ENCODE data around the gene KRT85. TPM values are rescaled to one million over a fixed set of nuclear protein-coding genes. Genes with fewer than 3 reads are reported as not detected.
"Not testable (repeated sequence)": the region's sequence is repeated elsewhere in the genome, so short reads cannot be mapped to it uniquely, and the experiment has no call there.

Gene KRT85
- total RNA-seq (2014; rRNA removed; shearing (Covaris generic)), result not detected in 2 replicates

DNA sequence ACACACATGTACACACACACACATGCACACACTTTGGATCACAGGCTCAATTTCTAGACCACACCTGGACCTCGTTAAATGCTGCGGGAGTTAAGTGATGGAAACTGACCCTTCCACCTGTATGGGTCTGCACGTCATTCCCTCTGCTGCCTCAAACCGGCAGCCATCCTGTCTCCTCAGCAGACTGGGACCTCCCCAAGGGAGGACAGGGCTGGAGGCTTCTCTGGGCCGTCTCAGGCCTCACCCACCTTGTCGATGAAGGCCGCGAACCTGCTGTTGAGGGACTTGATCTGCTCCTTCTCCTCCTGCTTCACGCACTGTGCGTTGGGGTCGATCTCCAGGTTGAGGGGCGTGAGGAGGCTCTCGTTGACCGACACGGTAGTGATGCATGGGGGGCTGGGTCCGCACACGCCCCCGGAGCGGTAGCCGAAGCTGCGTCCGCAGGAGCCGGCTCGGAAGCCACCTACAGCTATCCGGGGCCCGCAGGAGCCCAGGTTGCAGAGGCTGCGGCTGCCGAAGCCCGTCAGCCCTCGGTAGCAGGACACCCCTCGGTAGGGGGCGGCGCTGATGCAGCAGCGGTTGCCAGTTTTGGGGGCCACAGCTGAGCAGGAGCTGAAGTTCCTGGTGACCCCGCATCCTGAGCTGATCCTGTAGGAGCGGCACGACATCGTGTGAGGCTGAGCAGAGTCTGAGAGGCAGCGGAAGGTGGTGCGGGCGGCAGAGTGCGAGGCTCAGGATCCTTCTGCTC lies at the start of gene KRT85:
Gene KRT85 (minus strand): TSS at position 744 of the 748 bp plus-strand sequence. CDS start 76 bp downstream, at position 668.
- Histone ChIP-seq H3K27ac (no peak within 1 kb of the TSS), H3K4me3 (no peak within 1 kb of the TSS), H3K36me3 (no peaks in the 10 kb centered on the region), H3K4me1 (no peaks in the 10 kb centered on the region; the same call in 1 of the 2 replicates), H3K9me3 (replicated peaks) (no peaks in the 10 kb centered on the region), H3K27me3 (no peaks in the 10 kb centered on the region)
- DNase-seq, result no peak

DNA sequence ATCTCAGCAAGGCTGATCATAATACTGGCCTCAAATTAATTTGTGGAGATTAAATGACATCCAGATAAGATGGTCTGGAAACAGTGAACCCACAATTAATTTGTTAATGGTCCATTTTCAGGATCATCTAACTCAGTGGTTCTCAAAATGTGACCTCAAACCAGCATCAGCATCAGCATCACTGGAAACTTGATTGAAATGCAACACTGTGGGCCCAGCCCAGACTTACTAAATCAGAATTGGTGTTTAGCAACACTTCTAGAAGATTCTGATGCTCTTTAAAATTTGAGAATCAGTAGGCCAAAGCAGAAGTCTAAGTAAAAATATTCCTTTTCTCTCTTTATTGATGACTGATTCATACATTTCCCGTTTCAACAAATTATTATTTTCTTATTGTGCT lies 49.5 kb upstream of the KRT85 start:
- Histone ChIP-seq H3K4me1 (no peaks in the 10 kb centered on the region), H3K27ac (no peak overlapping the region), H3K4me3 (no peak overlapping the region)

DNA sequence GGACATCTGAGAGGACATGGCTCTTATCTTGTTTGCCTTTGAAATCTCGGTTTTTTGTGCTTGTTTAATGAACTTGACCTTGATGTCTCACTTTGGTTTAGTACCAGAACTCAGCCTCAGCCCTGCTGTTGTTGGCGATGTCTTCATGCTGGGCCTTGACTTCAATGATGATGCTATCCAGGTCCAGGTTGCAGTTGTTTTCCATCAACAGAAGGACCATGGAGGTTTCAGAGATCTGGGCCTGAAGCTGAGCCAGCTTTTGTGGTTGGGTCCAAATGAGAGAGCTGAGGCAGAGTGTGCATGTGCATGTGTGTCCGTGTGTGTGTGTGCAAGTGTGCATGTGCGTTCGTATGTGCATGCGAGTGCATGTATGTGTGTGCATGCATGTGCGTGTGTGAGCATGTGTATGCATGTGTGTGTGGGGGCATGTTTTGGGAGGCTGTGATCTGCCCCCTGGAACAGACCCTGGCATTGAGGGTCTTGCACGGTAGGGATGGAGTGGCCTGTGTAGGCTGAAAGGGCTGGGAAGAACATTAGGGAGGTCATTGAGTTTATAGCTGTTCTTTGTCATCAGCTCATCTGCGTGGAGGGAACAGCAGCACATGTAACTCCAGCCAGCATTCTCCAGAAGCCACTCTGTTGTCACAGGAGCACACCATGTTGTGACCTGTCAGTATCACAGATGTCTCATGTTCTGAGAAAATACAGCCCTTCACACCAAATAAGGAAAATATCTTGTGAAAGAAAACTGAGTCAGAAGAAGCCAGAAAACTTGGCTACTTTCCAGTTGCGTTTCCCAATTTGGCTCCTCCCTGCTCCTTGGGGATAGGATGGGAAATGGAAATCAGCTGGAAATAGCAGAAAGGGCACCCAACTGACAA lies 48.8 kb upstream of the KRT85 start:
- Histone ChIP-seq H3K36me3 (no peaks in the 10 kb centered on the region), H3K27ac (no peak overlapping the region), H3K4me3 (no peak overlapping the region), H3K4me1 (no peaks in the 10 kb centered on the region), H3K27me3 (no peaks in the 10 kb centered on the region), H3K9me3 (replicated peaks) (no peaks in the 10 kb centered on the region; the same call in 1 of the 2 replicates)
- DNase-seq, result no peak

More for the DNA sequence above, 49.5 kb upstream of the KRT85 start:
- Histone ChIP-seq H3K9me3 (replicated peaks) (no peaks in the 10 kb centered on the region; the same call in 1 of the 2 replicates), H3K27me3 (no peaks in the 10 kb centered on the region), H3K36me3 (no peaks in the 10 kb centered on the region)
- DNase-seq, result no peak

DNA sequence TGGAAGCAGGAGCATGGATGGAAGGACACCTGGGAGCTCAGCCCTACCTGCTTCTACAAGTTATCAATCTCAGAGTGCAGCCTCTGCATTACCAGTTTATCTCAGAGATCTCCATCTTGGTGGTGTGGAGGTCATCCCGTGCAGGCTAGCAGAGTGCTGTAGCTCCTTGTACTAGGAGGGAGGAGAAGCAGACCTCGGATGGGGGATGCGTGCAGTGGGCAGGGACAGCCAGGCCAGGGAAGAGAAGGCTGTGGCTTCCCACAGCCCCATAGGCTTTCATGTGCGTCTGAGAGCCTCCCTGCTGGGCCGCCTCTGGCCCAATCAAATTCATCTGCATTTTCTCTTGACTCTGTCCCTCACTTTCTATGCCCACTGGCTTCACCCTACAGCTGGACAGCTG lies 47.7 kb upstream of the KRT85 start:
- no peak overlapping the region for H3K27ac ChIP-seq
- H3K4me3 ChIP-seq, result no peak overlapping the region
- H3K36me3 ChIP-seq, result no peaks in the 10 kb centered on the region
- DNase-seq, result no peak
- H3K9me3 ChIP-seq (replicated peaks), result no peaks in the 10 kb centered on the region
- no peaks in the 10 kb centered on the region for H3K27me3 ChIP-seq
- H3K4me1 ChIP-seq, result no peaks in the 10 kb centered on the region

DNA sequence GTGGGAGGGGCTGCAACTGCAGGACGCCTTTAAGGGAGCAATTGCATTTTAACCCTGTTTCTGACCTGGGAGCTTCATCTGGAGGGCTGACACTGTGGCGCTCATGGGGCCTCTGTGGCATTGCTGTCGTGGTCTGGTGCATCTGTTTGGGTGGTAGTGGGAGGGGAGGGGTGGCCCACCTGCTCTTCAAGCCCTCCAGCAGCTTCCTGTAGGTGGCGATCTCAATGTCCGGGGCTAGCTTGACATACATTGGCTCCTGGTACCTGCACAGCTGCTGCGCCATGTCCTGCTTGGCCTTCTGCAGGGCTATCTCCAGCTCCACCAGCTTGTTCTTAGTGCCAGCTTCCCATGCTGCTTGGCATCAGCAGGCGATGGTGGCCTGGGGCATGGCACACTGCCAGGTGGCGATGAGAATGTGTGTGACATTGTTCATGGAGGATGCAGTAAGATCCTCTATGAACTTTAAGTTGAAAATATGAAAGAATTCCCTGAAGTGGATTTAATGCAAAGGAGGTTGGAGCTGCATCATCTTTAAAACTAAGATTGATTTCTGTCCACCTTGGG lies 46.6 kb upstream of the KRT85 start:
- Histone ChIP-seq H3K4me1 (no peaks in the 10 kb centered on the region), H3K9me3 (replicated peaks) (no peaks in the 10 kb centered on the region), H3K27me3 (no peaks in the 10 kb centered on the region), H3K27ac (no peak overlapping the region), H3K4me3 (no peak overlapping the region), H3K36me3 (no peaks in the 10 kb centered on the region)
- no peak for DNase-seq

DNA sequence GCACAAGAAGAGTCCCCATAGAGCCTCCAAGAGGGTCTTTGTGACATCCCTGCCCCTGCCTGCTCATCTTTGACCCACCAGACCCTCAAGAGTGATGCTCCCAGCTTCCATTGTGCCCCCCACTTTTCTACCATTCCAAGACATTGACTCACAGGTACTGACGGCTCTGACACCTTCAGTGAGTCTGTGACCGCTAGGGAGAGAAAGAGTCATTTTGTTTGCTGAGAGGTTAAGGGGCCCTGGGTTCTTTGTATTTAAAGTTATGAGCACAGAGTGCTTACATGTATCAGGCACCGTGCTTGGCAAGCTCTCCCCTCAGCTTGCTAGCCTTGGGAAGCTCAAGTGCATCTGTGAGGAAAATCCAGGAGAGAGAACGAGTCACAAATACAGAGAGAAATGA lies 45.9 kb upstream of the KRT85 start:
- H3K9me3 ChIP-seq (replicated peaks), result no peaks in the 10 kb centered on the region
- no peaks in the 10 kb centered on the region for H3K27me3 ChIP-seq
- H3K4me1 ChIP-seq, result no peaks in the 10 kb centered on the region
- H3K27ac ChIP-seq, result no peak overlapping the region
- H3K36me3 ChIP-seq, result no peaks in the 10 kb centered on the region
- no peak for DNase-seq
- no peak overlapping the region for H3K4me3 ChIP-seq

DNA sequence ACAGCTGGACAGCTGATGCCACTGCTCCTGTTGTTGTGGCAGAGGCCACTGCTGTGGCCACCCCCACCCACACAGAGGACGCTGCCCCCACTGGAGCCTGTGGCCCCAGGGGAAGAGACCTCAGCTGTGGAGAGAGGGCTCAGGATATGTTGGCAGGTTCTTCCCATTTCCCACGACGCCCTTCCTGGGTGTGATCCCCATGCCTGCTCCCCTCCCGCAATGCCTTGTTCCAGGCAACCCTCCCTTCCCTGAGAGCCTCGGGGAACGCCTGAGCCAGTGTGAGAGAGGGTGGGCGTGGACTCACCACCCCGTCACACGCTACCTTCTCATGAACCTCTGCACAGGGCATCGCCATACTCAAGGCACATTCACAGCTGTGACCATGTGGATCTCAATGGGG lies 44.5 kb upstream of the KRT85 start:
- Histone ChIP-seq H3K4me3 (no peak overlapping the region), H3K36me3 (no peaks in the 10 kb centered on the region), H3K27ac (no peak overlapping the region), H3K4me1 (no peaks in the 10 kb centered on the region), H3K27me3 (no peaks in the 10 kb centered on the region), H3K9me3 (replicated peaks) (no peaks in the 10 kb centered on the region)
- no peak for DNase-seq

DNA sequence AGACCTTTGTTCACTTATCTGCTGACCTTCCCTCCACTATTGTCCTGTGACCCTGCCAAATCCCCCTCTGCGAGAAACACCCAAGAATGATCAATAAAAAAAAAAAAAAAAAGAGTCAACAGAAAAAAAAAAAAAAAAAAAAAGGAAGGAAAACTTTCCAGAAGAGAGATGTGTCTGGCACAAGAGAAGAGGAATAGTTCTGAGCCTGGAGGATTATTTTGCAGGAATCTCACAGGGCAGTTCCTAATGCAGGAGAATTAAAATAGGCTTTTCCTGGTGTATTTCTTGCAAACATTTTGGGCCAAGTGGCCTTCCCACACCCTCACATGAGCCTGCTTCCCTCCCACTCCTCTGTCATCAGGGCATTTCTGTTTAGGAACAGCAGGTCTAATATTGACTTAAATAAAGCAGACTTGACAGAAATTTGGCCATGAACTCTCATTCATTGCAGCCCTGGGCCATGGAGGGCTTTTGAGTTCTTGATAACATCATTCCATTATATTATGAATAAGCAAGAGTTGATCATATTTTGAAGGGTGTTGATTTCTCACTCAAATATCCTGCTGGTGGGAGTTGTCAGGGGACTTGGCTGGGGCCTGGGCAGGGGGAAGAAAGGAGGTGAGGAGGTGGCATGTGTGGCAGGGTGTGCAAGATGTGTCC lies 43.4 kb upstream of the KRT85 start:
- not testable (repeated sequence) for H3K9me3 ChIP-seq (replicated peaks); DNase-seq

DNA sequence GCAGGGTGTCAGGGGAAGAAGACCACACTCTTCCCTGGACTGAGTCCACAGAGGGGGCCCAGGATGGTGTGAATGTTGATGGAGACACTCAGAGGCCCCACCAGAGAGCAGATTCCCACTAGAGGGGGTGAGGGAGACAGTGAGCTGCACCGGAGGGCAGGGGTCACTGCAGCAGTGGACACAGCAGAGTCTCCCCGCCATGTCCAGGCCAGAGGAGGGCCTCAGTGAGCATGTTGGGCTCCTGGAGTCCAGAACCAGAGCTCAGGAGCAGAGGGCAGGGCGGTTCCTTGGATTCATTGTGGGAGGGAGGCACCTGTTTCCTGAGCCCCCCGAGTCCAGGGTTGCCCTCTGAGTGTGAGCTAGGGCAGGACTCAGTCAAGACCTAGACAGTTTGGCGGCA lies 40.6 kb upstream of the KRT85 start:
- Histone ChIP-seq H3K27ac (no peak overlapping the region), H3K9me3 (replicated peaks) (no peaks in the 10 kb centered on the region), H3K27me3 (no peaks in the 10 kb centered on the region), H3K4me3 (no peak overlapping the region), H3K36me3 (no peaks in the 10 kb centered on the region), H3K4me1 (no peaks in the 10 kb centered on the region)
- DNase-seq, result no peak

More for the DNA sequence above, 43.4 kb upstream of the KRT85 start:
- not testable (repeated sequence) for H3K36me3 ChIP-seq, H3K4me3 ChIP-seq, H3K27me3 ChIP-seq, H3K27ac ChIP-seq, H3K4me1 ChIP-seq

DNA sequence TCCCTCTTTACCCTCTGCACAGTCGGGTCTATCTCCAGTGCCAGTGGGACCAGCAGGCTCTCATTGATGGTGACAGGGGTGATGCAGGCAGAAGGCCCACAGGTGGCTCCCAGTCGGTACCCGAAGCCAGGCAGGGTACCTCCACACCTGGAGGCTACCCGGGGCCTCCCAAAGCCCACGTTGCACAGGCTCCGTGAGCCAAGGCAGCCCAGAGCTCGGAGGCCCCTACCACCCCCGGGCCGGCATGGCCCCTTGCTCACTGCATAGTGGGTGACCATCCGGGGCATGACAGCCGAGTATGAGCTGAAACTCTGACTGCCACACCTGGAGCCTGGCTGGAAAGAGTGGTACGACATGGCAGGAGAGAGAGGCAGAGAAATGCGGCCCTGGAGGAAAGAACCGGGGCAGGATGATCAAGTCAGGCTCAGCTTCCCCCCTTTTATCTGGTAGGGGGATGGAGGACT lies 38.7 kb upstream of the KRT85 start, which contains the start of gene KRT82:
Gene KRT82 (minus strand): TSS at position 414 of the 464 bp plus-strand sequence. CDS start 58 bp downstream, at position 356.
- Histone ChIP-seq H3K4me1 (no peaks in the 10 kb centered on the region), H3K36me3 (no peaks in the 10 kb centered on the region), H3K4me3 (no peak within 1 kb of the TSS), H3K27me3 (peaks cover 4% of the 10 kb centered on the region; the same call in 1 of the 2 replicates), H3K27ac (no peak within 1 kb of the TSS), H3K9me3 (replicated peaks) (no peaks in the 10 kb centered on the region)
- no peak for DNase-seq

DNA sequence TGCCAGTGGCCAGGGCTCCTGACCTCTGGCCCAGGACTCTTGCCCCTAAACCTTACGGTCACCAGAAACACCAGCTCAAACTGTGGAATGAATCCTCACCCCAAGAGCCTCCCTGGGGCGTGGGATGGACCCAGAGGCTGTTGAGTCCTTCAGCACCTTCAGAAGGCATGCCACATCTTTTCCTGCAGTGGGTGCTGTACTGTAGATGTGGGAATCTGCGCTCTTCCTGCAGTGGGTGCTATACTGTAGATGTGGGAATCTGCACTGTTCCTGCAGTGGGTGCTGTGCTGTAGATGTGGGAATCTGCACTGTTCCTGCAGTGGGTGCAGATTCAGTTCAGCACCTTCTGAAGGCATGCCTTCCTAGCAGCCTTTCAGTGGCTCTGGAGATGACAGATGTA lies 37.7 kb upstream of the KRT85 start:
- Histone ChIP-seq H3K9me3 (replicated peaks) (no peaks in the 10 kb centered on the region), H3K4me3 (no peak overlapping the region), H3K27me3 (peaks cover 4% of the 10 kb centered on the region; the same call in 1 of the 2 replicates), H3K36me3 (no peaks in the 10 kb centered on the region), H3K27ac (no peak overlapping the region), H3K4me1 (no peaks in the 10 kb centered on the region)
- no peak for DNase-seq

DNA sequence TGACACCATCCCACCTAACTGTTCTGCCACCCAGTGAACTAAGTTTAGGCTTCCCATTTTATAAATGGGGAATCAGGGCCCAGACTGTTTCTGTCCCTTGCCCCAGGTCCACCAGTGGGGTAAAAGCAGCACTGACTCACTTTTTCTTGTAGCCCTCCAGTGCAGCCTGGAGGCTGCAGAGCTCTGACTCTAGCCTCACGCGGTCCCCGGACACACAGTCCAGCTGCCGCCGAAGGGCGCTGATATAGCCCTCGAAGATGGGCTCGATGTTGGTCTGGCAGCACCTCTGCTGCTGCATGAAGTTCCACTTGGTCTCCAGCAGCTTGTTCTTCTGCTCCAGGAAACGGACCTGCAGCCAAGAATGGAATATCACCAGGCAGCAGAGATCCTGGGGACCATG lies 36.3 kb upstream of the KRT85 start:
- Histone ChIP-seq H3K4me1 (no peaks in the 10 kb centered on the region), H3K9me3 (replicated peaks) (no peaks in the 10 kb centered on the region), H3K4me3 (no peak overlapping the region), H3K36me3 (no peaks in the 10 kb centered on the region), H3K27me3 (peaks cover 4% of the 10 kb centered on the region; the same call in 1 of the 2 replicates), H3K27ac (no peak overlapping the region)
- no peak for DNase-seq

DNA sequence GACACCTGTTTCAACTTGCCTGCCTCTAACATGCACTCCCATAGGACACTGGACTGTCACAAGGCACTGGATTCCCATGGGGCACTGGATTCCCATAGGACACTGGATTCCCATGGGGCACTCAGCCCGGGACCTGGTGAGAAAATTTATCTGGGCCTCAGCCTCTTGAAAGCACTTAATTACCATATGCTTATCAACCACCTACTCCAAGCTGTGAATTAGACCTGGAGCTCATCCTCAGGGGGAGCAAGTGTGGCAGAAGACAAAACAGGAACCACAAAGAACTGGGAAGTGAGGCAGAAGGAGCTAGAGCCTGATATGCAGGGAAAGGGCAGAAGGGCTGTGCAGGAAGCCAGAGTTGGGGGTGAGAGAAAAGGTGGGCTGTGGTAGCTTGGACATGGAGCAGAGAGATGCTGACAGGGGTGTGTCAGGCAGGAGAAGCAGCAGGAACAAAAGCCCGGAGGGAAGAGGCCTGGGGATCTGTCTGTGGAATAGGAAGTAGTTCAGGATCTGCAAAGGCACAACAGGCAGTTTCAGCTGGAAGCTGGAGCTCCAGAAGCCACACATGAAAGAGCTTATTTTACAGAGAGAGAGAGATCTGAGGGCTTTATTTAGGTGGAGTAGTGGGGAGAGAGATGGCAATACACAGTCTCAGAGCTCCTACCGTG lies 35.7 kb upstream of the KRT85 start:
- Histone ChIP-seq H3K4me1 (no peaks in the 10 kb centered on the region), H3K4me3 (no peak overlapping the region), H3K27me3 (peaks cover 4% of the 10 kb centered on the region; the same call in 1 of the 2 replicates), H3K36me3 (no peaks in the 10 kb centered on the region), H3K27ac (no peak overlapping the region), H3K9me3 (replicated peaks) (no peaks in the 10 kb centered on the region)
- no peak for DNase-seq

DNA sequence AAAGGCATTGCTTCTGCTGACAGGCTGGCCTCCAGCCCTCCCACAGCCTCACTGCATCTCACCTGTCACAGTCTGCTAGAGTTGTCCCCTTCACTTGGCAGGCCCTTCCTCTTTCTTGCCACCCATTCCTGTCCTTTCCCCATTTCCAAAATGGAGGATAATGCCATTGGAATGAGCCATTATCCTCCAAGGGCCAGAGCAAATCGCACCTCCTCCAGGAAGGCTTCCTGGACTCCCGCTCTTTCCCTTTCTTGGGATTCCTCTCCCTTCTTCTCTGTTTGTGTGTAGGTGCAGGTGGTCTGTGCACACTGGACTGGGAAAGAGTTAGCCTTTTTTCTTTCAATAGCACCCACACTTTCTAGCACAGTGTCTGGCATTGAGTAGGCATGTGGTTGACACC lies 35.1 kb upstream of the KRT85 start:
- no peak overlapping the region for H3K27ac ChIP-seq
- H3K9me3 ChIP-seq (replicated peaks), result no peaks in the 10 kb centered on the region
- H3K27me3 ChIP-seq, result peaks cover 6% of the 10 kb centered on the region; the same call in 1 of the 2 replicates
- H3K4me1 ChIP-seq, result no peaks in the 10 kb centered on the region
- no peaks in the 10 kb centered on the region for H3K36me3 ChIP-seq
- no peak for DNase-seq
- no peak overlapping the region for H3K4me3 ChIP-seq
